Mesothelial cell of epicardium (in vitro differentiated cells): ENCODE results near the gene THUMPD3. TPM values are rescaled to one million over a fixed set of nuclear protein-coding genes. Genes with fewer than 3 reads are reported as not detected.
A peak's percentile ranks its signal among the peaks of the same experiment; 100 is the strongest.

Source experiments
- DNase-seq, 2 experiments: peaks; one replicate each; pipeline ENCODE4 v3.0.0; 2021; ENCODE audit warnings: low spot score in 2 of 2; ENCODE audit not compliant: unreplicated experiment in 2 of 2
- H3K27ac Mint-ChIP-seq: 2 replicates; pipeline ENCODE4 v1.8.0; 2021; ENCODE audit warnings: mixed read lengths
- H3K27me3 Mint-ChIP-seq: 2 replicates; pipeline ENCODE4 v1.8.0; 2021; ENCODE audit warnings: low read depth, mixed read lengths
- H3K36me3 Mint-ChIP-seq: 2 replicates; pipeline ENCODE4 v1.8.0; 2021; ENCODE audit warnings: mixed read lengths
- H3K4me1 Mint-ChIP-seq: 2 replicates; pipeline ENCODE4 v1.8.0; 2021; ENCODE audit warnings: mixed read lengths
- H3K4me3 Mint-ChIP-seq: 2 replicates; pipeline ENCODE4 v1.8.0; 2021; ENCODE audit warnings: mild to moderate bottlenecking, moderate library complexity, mixed read lengths
- H3K9me3 Mint-ChIP-seq: 2 replicates; pipeline ENCODE4 v1.8.0; 2021; ENCODE audit warnings: mixed read lengths
- total RNA-seq: library from RNA; stranded (reverse); gene quantifications from 3 replicates; pipeline ENCODE4 v1.2.1, GENCODE V29; 2021
- TF ChIP-seq, protein P1 (sequence below): fragments of 200-600 bp; sonication (generic); IDR thresholded peaks from one replicate; pipeline ENCODE4 v1.5.0; 2021; ENCODE audit warnings: antibody characterized with exemption; ENCODE audit not compliant: unreplicated experiment

The THUMPD3 gene
- total RNA-seq, 1 donor from 2014 or later = 62.1 TPM

DNA sequence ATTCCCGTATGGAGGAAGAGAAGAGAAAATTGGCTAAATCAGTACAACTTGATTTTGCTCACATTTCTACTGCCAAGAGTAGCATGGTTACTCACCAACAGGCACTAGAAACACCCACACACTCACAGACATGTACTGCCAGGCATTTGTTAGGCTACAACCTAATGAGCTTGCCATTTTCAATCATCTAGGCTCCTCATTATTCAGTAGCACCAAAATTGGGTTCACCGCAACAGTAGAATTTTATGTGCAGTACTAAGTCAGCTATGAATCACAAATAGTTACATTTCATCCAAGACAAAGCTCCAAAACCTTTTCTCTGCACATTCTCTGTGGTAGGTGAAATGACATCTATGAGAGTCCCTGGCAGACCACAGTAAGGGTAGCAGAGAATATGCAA is 15.0 kb upstream of the THUMPD3 start:
- peaks cover 3% of the 10 kb centered on the region for H3K36me3 Mint-ChIP-seq
- no peaks in the 10 kb centered on the region for H3K27me3 Mint-ChIP-seq
- DNase-seq = no peak
- H3K9me3 Mint-ChIP-seq = no peaks in the 10 kb centered on the region
- H3K27ac Mint-ChIP-seq = peak overlapping the region; percentile 81
- peaks cover 48% of the 10 kb centered on the region for H3K4me1 Mint-ChIP-seq
- TF ChIP-seq, protein P1, sequence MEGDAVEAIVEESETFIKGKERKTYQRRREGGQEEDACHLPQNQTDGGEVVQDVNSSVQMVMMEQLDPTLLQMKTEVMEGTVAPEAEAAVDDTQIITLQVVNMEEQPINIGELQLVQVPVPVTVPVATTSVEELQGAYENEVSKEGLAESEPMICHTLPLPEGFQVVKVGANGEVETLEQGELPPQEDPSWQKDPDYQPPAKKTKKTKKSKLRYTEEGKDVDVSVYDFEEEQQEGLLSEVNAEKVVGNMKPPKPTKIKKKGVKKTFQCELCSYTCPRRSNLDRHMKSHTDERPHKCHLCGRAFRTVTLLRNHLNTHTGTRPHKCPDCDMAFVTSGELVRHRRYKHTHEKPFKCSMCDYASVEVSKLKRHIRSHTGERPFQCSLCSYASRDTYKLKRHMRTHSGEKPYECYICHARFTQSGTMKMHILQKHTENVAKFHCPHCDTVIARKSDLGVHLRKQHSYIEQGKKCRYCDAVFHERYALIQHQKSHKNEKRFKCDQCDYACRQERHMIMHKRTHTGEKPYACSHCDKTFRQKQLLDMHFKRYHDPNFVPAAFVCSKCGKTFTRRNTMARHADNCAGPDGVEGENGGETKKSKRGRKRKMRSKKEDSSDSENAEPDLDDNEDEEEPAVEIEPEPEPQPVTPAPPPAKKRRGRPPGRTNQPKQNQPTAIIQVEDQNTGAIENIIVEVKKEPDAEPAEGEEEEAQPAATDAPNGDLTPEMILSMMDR = no peak
- H3K4me3 Mint-ChIP-seq = no peak overlapping the region

DNA sequence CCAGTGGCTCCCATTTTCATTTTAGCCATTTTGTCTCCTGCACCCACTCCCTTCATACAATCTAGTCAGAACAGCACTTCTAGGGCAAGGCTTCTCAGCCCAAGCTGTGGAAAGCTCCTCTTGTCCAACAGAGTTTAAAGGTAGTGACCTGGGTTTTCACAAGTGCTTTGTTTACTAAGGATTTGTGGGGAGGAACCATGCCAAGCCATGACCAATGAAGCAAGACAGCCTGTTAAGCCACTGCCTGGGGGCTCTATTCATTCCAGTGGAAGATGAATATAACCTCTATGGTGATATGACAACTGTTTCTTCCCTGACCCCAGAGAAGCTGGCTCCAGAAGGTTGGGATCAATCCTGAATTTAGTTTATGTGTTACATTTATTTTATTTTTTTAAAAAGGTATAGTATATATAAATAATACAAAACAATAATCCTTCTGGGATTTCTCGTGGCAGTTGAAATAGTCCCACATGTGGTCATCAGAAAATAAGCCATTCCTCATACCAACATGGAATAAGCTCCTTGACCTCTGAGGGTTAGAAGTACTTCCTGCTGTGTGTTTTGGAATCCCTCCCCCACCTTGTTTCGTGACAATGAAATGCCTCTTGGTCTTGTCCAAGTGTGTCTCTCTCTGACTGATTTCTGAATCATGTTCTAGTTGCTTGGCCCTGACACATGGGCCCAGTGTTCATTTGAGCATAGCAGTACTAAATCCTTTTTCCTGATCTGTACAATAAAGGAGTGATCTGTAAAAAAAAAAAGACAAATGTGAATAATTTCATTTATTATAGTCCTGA is 13.3 kb upstream of the THUMPD3 start:
- Mint-ChIP-seq H3K4me1 (peaks cover 54% of the 10 kb centered on the region), H3K9me3 (no peaks in the 10 kb centered on the region), H3K27ac (peak overlapping the region; percentile 99), H3K27me3 (no peaks in the 10 kb centered on the region), H3K4me3 (no peak overlapping the region), H3K36me3 (peaks cover 3% of the 10 kb centered on the region)
- DNase-seq = no peak
- TF ChIP-seq, protein P1 = no peak

GRCh38 chr3:9351709-9352126 is 11.1 kb upstream of the THUMPD3 start:
- Mint-ChIP-seq H3K9me3 (no peaks in the 10 kb centered on the region), H3K27me3 (no peaks in the 10 kb centered on the region), H3K36me3 (peaks cover 3% of the 10 kb centered on the region), H3K4me3 (peak overlapping the region; percentile 4), H3K4me1 (peaks cover 54% of the 10 kb centered on the region), H3K27ac (peak overlapping the region; percentile 99)
- TF ChIP-seq, protein P1 = no peak
- peak in 1 of 2 experiments; percentile 40 for DNase-seq

DNA sequence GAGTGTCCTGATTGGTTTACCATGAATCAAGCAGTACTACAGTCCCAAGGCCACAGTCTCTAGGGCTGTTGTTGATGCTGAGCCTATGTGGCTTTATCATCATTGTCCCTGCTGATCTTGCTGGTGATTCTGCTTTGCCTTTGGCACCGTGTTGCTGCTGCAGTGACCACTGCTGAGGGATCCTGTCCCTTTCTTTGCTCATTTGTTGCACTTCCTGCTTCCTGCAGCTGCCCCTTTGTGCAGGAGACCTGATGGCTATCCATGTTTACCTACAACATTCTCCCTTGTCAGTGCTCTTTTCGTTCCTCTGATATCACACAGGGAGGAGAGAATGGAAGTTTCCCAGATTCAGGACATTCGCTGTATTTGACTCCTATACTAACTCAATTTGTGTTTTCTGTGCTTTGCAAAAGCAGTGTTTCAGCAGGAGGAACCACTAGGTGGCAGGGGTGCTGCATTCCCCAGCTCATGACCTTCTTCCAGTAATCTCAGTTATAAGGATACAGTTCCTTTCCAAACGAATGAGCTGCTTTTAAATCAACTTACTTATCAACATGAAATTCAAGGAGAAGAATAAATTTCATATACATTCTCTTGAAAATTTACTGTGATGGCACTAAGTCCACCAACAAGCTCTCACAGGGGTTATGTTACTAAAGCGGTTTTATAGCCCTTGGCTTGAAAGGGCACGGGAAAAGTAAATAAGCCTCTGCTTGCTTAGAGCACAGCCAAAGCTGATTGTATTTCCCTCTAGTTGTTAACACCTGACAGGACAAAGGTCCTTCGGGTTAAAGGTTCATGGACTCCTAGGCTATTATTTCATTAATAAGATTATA is 9.7 kb upstream of the THUMPD3 start:
- Mint-ChIP-seq H3K27ac (peak overlapping the region; percentile 99), H3K36me3 (peaks cover under 1% of the 10 kb centered on the region), H3K4me3 (peak overlapping the region; percentile 0), H3K27me3 (no peaks in the 10 kb centered on the region), H3K4me1 (peaks cover 45% of the 10 kb centered on the region), H3K9me3 (no peaks in the 10 kb centered on the region)
- TF ChIP-seq, protein P1 = peak; percentile 74
- DNase-seq = peak in 1 of 2 experiments; percentile 66

DNA sequence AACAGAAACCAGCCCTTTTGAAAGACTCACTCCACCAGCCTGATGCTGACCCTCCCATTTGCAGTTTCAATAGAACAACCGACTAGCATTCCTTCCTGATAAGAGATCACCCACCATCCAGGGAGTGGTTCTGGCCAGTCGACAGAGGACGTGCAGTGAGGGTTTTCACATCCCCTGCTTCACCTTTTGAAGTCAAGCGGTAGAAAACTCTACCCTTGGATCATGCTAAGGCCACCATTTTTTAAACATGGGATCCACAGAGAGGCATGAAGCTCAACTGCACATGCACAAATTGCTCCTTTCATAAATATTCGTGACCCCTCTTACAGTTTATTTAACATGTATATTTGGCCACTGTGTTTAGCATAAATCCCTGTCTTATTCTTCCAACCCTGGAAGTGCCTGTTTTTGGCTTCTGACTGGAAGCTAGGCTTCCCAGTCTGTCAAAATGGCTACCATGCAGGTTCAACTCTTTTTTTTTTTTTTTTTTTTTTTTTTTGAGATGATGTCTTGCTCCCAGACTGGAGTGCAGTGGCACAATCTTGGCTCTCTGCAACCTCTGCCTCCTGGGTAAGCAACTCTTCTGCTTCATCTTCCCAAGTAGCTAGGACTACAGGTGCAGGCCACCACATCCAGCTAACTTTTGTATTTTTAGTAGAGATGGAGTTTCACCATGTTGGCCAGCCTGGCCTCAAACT is 1.0 kb upstream of the THUMPD3 start:
- H3K4me3 Mint-ChIP-seq = peak overlapping the region; percentile 87
- TF ChIP-seq, protein P1 = no peak

More for the DNA sequence above, 1.0 kb upstream of the THUMPD3 start:
- H3K9me3 Mint-ChIP-seq = peaks cover 7% of the 10 kb centered on the region
- H3K36me3 Mint-ChIP-seq = peaks cover 6% of the 10 kb centered on the region
- DNase-seq = no peak
- H3K27me3 Mint-ChIP-seq = no peaks in the 10 kb centered on the region
- H3K27ac Mint-ChIP-seq = peak overlapping the region; percentile 72
- H3K4me1 Mint-ChIP-seq = peaks cover 15% of the 10 kb centered on the region
